ENCODE measurements around the gene LANCL1.

The LANCL1 gene

GRCh38 chr2:210387074-210387473 is 89.5 kb downstream of the LANCL1 start:
- no peak for DNase-seq

Measured in NCI-H524 treated with DMSO at 0.1 percent for 48 hours (cell line).